GM21423 (cell line): ENCODE measurements around the gene AIPL1.

ENCODE experiments used
- ATAC-seq: cut with Tn5 transposase; IDR thresholded peaks from one replicate; pipeline ENCODE4 v1.9.1; 2021; ENCODE audit warnings: mild to moderate bottlenecking, moderate library complexity; ENCODE audit not compliant: unreplicated experiment

Gene AIPL1

GRCh38 chr17:6376931-6377361 lies 58.0 kb downstream of the AIPL1 start:
- no peak for ATAC-seq

DNA sequence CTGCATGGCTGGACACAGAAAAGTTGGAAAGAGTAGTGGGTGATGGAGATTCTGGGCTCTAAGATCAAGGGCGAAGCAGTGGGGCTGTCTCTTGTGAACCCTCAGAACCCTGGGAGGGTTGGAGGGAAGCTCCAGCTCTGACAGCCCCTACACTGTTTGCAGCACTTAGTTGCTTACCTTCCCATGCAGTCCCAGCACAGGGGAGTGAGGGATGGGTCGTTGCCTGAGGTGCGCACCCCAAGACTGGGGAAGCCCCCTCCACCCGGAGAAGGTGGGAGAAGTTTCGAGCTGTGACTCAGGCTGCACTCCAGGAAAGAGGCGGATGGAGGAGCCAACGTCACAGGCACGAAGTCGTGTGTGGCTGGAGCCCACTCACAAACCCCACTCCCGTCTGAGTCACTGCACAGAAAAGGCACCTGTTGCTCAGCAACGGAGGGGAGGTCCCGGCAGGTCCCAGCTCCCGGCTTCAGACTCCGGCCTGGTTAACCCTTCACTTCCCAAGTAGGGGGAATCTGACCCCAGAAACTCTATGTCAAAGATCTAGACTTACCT lies 60.1 kb downstream of the AIPL1 start:
- no peak for ATAC-seq

DNA sequence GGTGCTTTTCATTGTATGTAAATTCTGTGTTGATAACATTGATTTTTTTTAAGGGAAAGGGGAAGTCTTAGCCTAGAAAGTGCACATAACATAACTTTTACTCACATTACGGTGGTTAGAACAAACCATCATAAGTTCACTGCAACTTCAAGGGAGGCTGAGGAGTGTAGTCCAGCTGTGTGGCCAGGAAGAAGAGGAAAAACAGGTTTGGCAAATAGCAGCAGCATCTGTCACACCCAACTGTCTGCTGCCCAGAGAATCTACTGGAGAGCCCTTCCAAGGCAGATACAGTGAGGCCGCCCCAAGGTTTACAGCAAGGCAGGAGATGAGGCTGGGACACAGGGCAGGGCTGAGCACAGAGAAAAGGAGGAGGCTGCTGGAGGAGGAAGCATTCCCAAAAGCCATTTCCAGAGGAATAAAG lies 60.6 kb downstream of the AIPL1 start:
- ATAC-seq = no peak
